Smooth muscle cell (in vitro differentiated cells): ENCODE data around the gene TTN. TPM values are rescaled to one million over a fixed set of nuclear protein-coding genes. Genes with fewer than 3 reads are reported as not detected.

Source experiments
- DNase-seq: peaks from one replicate; lab custom pipeline; 2025; ENCODE audit not compliant: unreplicated experiment; lab: John Stamatoyannopoulos, UW
- H2AFZ ChIP-seq: fragments of 200-600 bp; sonication (generic); 2 replicates; pipeline ENCODE4 v1.6.0; 2016; ENCODE audit warnings: antibody characterized with exemption, low read depth, mild to moderate bottlenecking
- H3F3A ChIP-seq: fragments of 200-600 bp; sonication (generic); 2 replicates; pipeline ENCODE4 v1.6.0; 2017; ENCODE audit warnings: antibody characterized with exemption, low read depth
- H3K27ac ChIP-seq: fragments of 200-600 bp; sonication (generic); 2 replicates; pipeline ENCODE4 v1.5.1; 2016; ENCODE audit warnings: low read depth, mild to moderate bottlenecking
- H3K27me3 ChIP-seq: fragments of 200-600 bp; sonication (generic); 2 replicates; pipeline ENCODE4 v1.6.1; 2016; ENCODE audit warnings: low read depth, mild to moderate bottlenecking
- H3K36me3 ChIP-seq: fragments of 200-600 bp; sonication (generic); 2 replicates; pipeline ENCODE4 v1.5.1; 2016; ENCODE audit warnings: low read depth
- H3K4me1 ChIP-seq: fragments of 200-600 bp; sonication (generic); 2 replicates; pipeline ENCODE4 v1.5.1; 2016; ENCODE audit warnings: low read depth
- H3K4me2 ChIP-seq: fragments of 200-600 bp; sonication (generic); 2 replicates; pipeline ENCODE4 v1.6.0; 2016; ENCODE audit warnings: mild to moderate bottlenecking
- H3K4me3 ChIP-seq: fragments of 200-600 bp; sonication (generic); 2 replicates; pipeline ENCODE4 v1.5.1; 2016; ENCODE audit warnings: mild to moderate bottlenecking
- H3K79me2 ChIP-seq: fragments of 200-600 bp; sonication (generic); 2 replicates; pipeline ENCODE4 v1.6.0; 2016; ENCODE audit warnings: low read depth, mild to moderate bottlenecking
- H3K9ac ChIP-seq: fragments of 200-600 bp; sonication (generic); 2 replicates; pipeline ENCODE4 v1.6.0; 2016; ENCODE audit warnings: low read depth
- H3K9me3 ChIP-seq: fragments of 200-600 bp; sonication (generic); replicated peaks from 2 replicates; pipeline ENCODE4 v1.5.1; 2016; ENCODE audit warnings: low read depth
- H4K20me1 ChIP-seq: fragments of 200-600 bp; sonication (generic); 2 replicates; pipeline ENCODE4 v1.6.0; 2016; ENCODE audit warnings: low read depth
- CTCF ChIP-seq: fragments of 200-600 bp; sonication (generic); IDR thresholded peaks from 2 replicates; pipeline ENCODE4 v1.5.1; 2017; ENCODE audit warnings: borderline replicate concordance, mild to moderate bottlenecking, antibody characterized with exemption; ENCODE audit not compliant: insufficient read depth, poor library complexity, severe bottlenecking
- WGBS: methylation state at CpG from one replicate; pipeline ENCODE4 v1.1.7; 2016; ENCODE audit warnings: low lambda C conversion rate; 5-methylcytosine and 5-hydroxymethylcytosine counted together
- polyA plus RNA-seq: library from polyadenylated mRNA; unstranded; fragments of >200 nt; fragmentation: Nextera tagmentation; extraction: Ambion mirVana; gene quantifications from 2 replicates; pipeline ENCODE4 v1.2.1, GENCODE V29; 2016
- total RNA-seq: library from RNA; depleted of rRNA; stranded (reverse); fragments of >200 nt; gene quantifications from 2 replicates; pipeline ENCODE4 v1.2.3, GENCODE V29; 2014

Gene TTN
- total and polyA plus RNA-seq, 2 experiments from 2014 or later, result 0.25 TPM; not detected in 1

GRCh38 chr2:178589335-178589734 is 217.9 kb downstream of the TTN start:
- no peak for TF ChIP-seq CTCF
- Histone ChIP-seq H3K9ac (no peak overlapping the region), H3K4me1 (no peaks in the 10 kb centered on the region), H4K20me1 (no peaks in the 10 kb centered on the region), H2AFZ (no peak overlapping the region), H3K4me3 (no peak overlapping the region), H3K36me3 (no peaks in the 10 kb centered on the region), H3K9me3 (no peaks in the 10 kb centered on the region), H3K79me2 (no peaks in the 10 kb centered on the region), H3K4me2 (no peak overlapping the region), H3K27ac (no peak overlapping the region), H3F3A (no peaks in the 10 kb centered on the region), H3K27me3 (no peaks in the 10 kb centered on the region)
- DNase-seq, result no peak
- 85% methylated on average over 2 of the region's 2 CpGs for WGBS

- Histone ChIP-seq H3K79me2 (no peaks in the 10 kb centered on the region), H3K36me3 (no peaks in the 10 kb centered on the region), H3K27me3 (no peaks in the 10 kb centered on the region), H3K4me3 (no peak overlapping the region), H3F3A (no peaks in the 10 kb centered on the region), H3K4me2 (no peak overlapping the region), H4K20me1 (no peaks in the 10 kb centered on the region), H3K27ac (no peak overlapping the region), H3K9ac (no peak overlapping the region), H2AFZ (no peak overlapping the region), H3K4me1 (no peaks in the 10 kb centered on the region), H3K9me3 (no peaks in the 10 kb centered on the region)
- DNase-seq, result no peak
- 92% methylated on average over 10 of the region's 10 CpGs for WGBS
- no peak for TF ChIP-seq CTCF
Measured at GRCh38 chr2:178584666-178585065, 222.6 kb downstream of the TTN start.

- Histone ChIP-seq H3K27ac (no peak overlapping the region), H3K9me3 (no peaks in the 10 kb centered on the region), H3K4me1 (no peaks in the 10 kb centered on the region), H3K79me2 (no peaks in the 10 kb centered on the region), H3K4me2 (no peak overlapping the region), H3K36me3 (peaks cover 6% of the 10 kb centered on the region), H3K4me3 (no peak overlapping the region), H3K27me3 (no peaks in the 10 kb centered on the region), H3K9ac (no peak overlapping the region), H2AFZ (no peak overlapping the region), H3F3A (no peaks in the 10 kb centered on the region), H4K20me1 (no peaks in the 10 kb centered on the region)
- DNase-seq, result no peak
- TF ChIP-seq CTCF, result no peak
- WGBS, result 88% methylated on average over 3 of the region's 3 CpGs
Measured at GRCh38 chr2:178579006-178579405, 228.2 kb downstream of the TTN start.

GRCh38 chr2:178574789-178575188 is 232.4 kb downstream of the TTN start:
- H2AFZ ChIP-seq, result no peak overlapping the region
- H3K4me3 ChIP-seq, result no peak overlapping the region
- over 99% methylated on average over 7 of the region's 7 CpGs for WGBS
- TF ChIP-seq CTCF, result no peak
- H3K9ac ChIP-seq, result no peak overlapping the region
- H3K4me2 ChIP-seq, result no peak overlapping the region
- no peaks in the 10 kb centered on the region for H4K20me1 ChIP-seq
- H3K27ac ChIP-seq, result no peak overlapping the region
- no peaks in the 10 kb centered on the region for H3K27me3 ChIP-seq
- H3K9me3 ChIP-seq, result no peaks in the 10 kb centered on the region
- peaks cover 6% of the 10 kb centered on the region for H3K36me3 ChIP-seq
- no peaks in the 10 kb centered on the region for H3K4me1 ChIP-seq
- no peaks in the 10 kb centered on the region for H3K79me2 ChIP-seq
- DNase-seq, result no peak
- H3F3A ChIP-seq, result no peaks in the 10 kb centered on the region
